ENCODE results near the gene YIF1A. TPM values are rescaled to one million over a fixed set of nuclear protein-coding genes. Genes with fewer than 3 reads are reported as not detected.
A peak's percentile ranks its signal among the peaks of the same experiment; 100 is the strongest.
"Not testable (repeated sequence)": the region's sequence is repeated elsewhere in the genome, so short reads cannot be mapped to it uniquely, and the experiment has no call there.

YIF1A gene
- total RNA-seq, 1 donor from 2014 or later, result 146 TPM

DNA sequence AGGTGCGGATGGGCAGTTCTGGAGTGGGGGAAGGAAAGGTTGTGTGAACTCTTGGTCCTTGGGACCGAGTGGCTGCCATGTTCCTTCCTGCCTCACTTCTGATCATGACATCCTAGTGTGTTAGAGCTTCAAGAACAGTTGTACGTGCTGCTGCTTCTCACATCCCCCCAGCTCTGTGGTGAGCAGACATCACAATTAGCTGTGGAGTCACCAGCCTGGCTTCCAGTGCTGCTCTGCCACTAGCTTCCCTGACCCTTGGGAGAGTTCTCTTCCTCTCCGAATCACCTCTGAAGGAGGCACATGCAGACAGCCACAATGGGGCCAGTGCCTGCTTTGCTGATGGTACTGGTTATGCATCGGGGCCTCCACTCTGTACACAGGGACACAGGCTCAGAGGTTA lies 26.8 kb downstream of the YIF1A start:
- Mint-ChIP-seq H3K36me3 (ENCODE audit: unreplicated experiment) (peaks cover 25% of the 10 kb centered on the region), H3K4me3 (ENCODE audit: unreplicated experiment) (no peak overlapping the region), H3K9me3 (ENCODE audit: unreplicated experiment) (no peaks in the 10 kb centered on the region), H3K4me1 (ENCODE audit: unreplicated experiment) (peaks cover 20% of the 10 kb centered on the region), H3K27ac (ENCODE audit: unreplicated experiment) (no peak overlapping the region), H3K27me3 (ENCODE audit: unreplicated experiment) (no peaks in the 10 kb centered on the region)
- TF ChIP-seq, protein P1, sequence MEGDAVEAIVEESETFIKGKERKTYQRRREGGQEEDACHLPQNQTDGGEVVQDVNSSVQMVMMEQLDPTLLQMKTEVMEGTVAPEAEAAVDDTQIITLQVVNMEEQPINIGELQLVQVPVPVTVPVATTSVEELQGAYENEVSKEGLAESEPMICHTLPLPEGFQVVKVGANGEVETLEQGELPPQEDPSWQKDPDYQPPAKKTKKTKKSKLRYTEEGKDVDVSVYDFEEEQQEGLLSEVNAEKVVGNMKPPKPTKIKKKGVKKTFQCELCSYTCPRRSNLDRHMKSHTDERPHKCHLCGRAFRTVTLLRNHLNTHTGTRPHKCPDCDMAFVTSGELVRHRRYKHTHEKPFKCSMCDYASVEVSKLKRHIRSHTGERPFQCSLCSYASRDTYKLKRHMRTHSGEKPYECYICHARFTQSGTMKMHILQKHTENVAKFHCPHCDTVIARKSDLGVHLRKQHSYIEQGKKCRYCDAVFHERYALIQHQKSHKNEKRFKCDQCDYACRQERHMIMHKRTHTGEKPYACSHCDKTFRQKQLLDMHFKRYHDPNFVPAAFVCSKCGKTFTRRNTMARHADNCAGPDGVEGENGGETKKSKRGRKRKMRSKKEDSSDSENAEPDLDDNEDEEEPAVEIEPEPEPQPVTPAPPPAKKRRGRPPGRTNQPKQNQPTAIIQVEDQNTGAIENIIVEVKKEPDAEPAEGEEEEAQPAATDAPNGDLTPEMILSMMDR (IDR thresholded peaks at IDR 0.05), result no peak
- DNase-seq (ENCODE audit: extremely low spot score, unreplicated experiment), result no peak

DNA sequence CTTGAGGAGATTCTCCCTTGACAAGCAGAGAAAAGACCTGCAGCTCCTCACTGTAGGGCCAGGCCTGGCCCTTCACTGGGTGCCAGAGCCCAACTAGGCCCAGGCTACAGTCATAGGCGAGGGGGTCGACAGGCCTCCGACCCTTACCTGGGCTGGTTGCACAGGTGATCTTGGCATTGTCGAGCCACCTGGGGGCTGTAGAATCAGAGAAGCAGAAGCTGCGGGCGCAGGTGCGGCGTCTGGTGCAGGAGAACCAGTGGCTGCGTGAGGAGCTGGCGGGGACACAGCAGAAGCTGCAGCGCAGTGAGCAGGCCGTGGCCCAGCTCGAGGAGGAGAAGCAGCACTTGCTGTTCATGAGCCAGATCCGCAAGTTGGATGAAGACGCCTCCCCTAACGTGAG lies 27.4 kb downstream of the YIF1A start:
- TF ChIP-seq, protein P1 (IDR thresholded peaks at IDR 0.05), result no peak
- no peak overlapping the region for H3K4me3 Mint-ChIP-seq (ENCODE audit: unreplicated experiment)
- H3K27ac Mint-ChIP-seq (ENCODE audit: unreplicated experiment), result no peak overlapping the region
- DNase-seq (ENCODE audit: extremely low spot score, unreplicated experiment), result no peak
- no peaks in the 10 kb centered on the region for H3K9me3 Mint-ChIP-seq (ENCODE audit: unreplicated experiment)
- H3K4me1 Mint-ChIP-seq (ENCODE audit: unreplicated experiment), result peaks cover 21% of the 10 kb centered on the region
- H3K27me3 Mint-ChIP-seq (ENCODE audit: unreplicated experiment), result no peaks in the 10 kb centered on the region
- peaks cover 25% of the 10 kb centered on the region for H3K36me3 Mint-ChIP-seq (ENCODE audit: unreplicated experiment)

- peak overlapping the region; percentile 1 for H3K4me3 Mint-ChIP-seq (ENCODE audit: unreplicated experiment)
- no peaks in the 10 kb centered on the region for H3K27me3 Mint-ChIP-seq (ENCODE audit: unreplicated experiment)
- no peak overlapping the region for H3K27ac Mint-ChIP-seq (ENCODE audit: unreplicated experiment)
These were observed 29.0 kb downstream of the YIF1A start for GRCh38 chr11:66259956-66260355.

GRCh38 chr11:66259225-66259624 lies 29.7 kb downstream of the YIF1A start:
- H3K4me1 Mint-ChIP-seq (ENCODE audit: unreplicated experiment), result peaks cover 22% of the 10 kb centered on the region
- no peak for DNase-seq (ENCODE audit: extremely low spot score, unreplicated experiment)
- no peaks in the 10 kb centered on the region for H3K27me3 Mint-ChIP-seq (ENCODE audit: unreplicated experiment)
- TF ChIP-seq, protein P1 (IDR thresholded peaks at IDR 0.05), result no peak
- H3K4me3 Mint-ChIP-seq (ENCODE audit: unreplicated experiment), result no peak overlapping the region
- peak overlapping the region; percentile 6 for H3K27ac Mint-ChIP-seq (ENCODE audit: unreplicated experiment)
- peaks cover 21% of the 10 kb centered on the region for H3K36me3 Mint-ChIP-seq (ENCODE audit: unreplicated experiment)
- H3K9me3 Mint-ChIP-seq (ENCODE audit: unreplicated experiment), result no peaks in the 10 kb centered on the region

More at GRCh38 chr11:66259956-66260355, 29.0 kb downstream of the YIF1A start:
- TF ChIP-seq, protein P1 (IDR thresholded peaks at IDR 0.05), result no peak
- H3K36me3 Mint-ChIP-seq (ENCODE audit: unreplicated experiment), result peaks cover 25% of the 10 kb centered on the region
- DNase-seq (ENCODE audit: extremely low spot score, unreplicated experiment), result no peak
- H3K4me1 Mint-ChIP-seq (ENCODE audit: unreplicated experiment), result peaks cover 22% of the 10 kb centered on the region
- no peaks in the 10 kb centered on the region for H3K9me3 Mint-ChIP-seq (ENCODE audit: unreplicated experiment)

- Mint-ChIP-seq H3K27me3 (ENCODE audit: unreplicated experiment) (no peaks in the 10 kb centered on the region), H3K4me1 (ENCODE audit: unreplicated experiment) (peaks cover 22% of the 10 kb centered on the region), H3K4me3 (ENCODE audit: unreplicated experiment) (peak overlapping the region; percentile 79), H3K27ac (ENCODE audit: unreplicated experiment) (peak overlapping the region; percentile 27), H3K9me3 (ENCODE audit: unreplicated experiment) (no peaks in the 10 kb centered on the region), H3K36me3 (ENCODE audit: unreplicated experiment) (peaks cover 22% of the 10 kb centered on the region)
- TF ChIP-seq, protein P1 (IDR thresholded peaks at IDR 0.05), result no peak
- no peak for DNase-seq (ENCODE audit: extremely low spot score, unreplicated experiment)
These were observed 30.5 kb downstream of the YIF1A start for GRCh38 chr11:66258473-66258893.

GRCh38 chr11:66253081-66253480 lies 35.9 kb downstream of the YIF1A start:
- H3K36me3 Mint-ChIP-seq (ENCODE audit: unreplicated experiment); H3K27me3 Mint-ChIP-seq (ENCODE audit: unreplicated experiment); H3K9me3 Mint-ChIP-seq (ENCODE audit: unreplicated experiment); DNase-seq (ENCODE audit: extremely low spot score, unreplicated experiment); H3K4me3 Mint-ChIP-seq (ENCODE audit: unreplicated experiment); H3K27ac Mint-ChIP-seq (ENCODE audit: unreplicated experiment); H3K4me1 Mint-ChIP-seq (ENCODE audit: unreplicated experiment): not testable (repeated sequence)
